NCI-H146 treated with DMSO at 0.1 percent for 48 hours (cell line): ENCODE measurements around the gene PDE4D.

Source experiments
- DNase-seq: peaks from one replicate; lab custom pipeline; 2025; ENCODE audit not compliant: unreplicated experiment; lab: John Stamatoyannopoulos, UW

Gene PDE4D

GRCh38 chr5:59529239-59529638 is 364.3 kb downstream of the PDE4D start:
- no peak for DNase-seq

- DNase-seq: no peak
Observed at GRCh38 chr5:59528202-59528862, 365.2 kb downstream of the PDE4D start.

DNA sequence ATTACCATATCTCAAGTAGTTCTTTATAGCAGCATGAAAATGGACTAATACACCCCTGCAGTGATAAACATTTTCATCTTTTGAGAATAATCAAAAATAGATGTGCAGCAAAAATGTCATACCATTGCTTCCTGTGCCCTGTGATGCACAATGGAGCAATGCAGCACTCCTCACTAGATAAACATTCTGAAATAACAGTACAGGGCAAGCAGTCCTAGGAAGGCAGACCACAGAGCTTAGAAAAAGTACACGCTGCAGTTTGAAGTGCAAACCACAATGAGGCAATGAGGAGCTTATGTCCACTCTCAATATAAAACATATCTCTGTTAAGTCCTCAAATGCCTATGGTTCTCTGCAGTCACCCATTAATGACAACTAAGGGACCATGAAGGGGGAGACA is 367.6 kb downstream of the PDE4D start:
- no peak for DNase-seq

DNA sequence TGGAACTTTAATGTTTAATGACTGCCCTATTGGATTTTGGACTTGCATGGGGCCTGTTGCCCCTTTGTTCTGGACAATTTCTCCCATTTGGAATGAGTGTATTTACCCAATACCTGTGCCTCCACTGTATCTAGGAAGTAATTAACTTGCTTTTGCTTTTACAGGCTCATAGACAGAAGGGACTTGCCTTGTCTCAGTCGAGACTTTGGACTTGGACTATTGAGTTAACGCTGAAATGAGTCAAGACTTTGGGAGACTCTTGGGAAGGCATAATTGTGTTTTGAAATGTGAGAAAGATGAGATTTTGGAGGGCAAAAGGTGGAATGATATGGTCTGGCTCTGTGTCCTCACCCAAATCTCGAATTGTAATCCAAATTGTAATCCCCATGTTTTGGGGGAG is 368.2 kb downstream of the PDE4D start:
- DNase-seq: no peak

DNA sequence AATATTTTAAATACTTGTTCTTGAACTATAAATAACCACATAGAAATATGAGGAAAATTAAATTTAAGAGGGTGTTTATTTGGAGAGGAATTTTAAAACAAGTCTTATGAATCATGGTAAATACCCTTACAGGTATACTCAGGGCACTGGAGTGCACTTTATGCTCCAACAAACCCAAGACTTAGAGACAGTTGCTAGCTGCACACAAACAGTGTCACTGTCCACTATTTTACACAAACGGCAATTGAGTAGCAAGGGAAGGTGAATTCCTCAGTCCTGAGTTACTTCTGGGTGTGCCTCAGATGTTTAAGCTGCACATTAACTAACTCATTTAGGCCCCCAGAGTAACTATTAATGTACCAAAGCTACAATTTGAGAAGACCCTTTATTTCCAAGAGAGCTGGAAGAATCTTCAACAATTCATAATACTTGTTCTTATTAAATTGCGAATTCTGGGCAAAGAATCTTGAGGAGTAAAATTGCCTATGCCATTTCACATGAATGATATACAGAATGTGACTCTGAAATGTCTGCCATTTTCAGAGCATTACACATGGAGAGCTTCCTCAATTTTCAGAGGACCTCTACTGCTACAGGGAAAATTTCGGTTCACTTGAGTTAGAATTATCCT is 371.2 kb downstream of the PDE4D start:
- DNase-seq: no peak

DNA sequence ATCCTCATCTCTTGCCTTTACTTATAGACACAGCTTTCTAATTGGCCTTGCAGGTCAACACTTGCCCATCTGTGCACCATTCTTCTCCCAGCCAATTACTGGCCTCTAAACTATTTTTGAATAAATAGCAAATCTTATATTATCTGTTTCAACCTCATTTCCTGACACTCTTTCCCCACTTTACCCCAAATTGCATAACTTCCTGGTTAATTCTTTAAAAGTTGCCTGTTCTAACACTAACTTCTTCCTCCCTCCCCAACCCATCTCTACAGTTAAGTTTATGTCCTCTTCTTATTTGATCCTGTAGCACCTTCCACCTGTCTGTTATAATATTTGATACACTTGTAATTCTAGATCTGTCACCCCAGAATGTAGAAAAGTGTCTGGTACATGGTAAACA is 372.1 kb downstream of the PDE4D start:
- no peak for DNase-seq

- DNase-seq: no peak
Observed at GRCh38 chr5:59519338-59519737, 374.2 kb downstream of the PDE4D start.

- DNase-seq: no peak
Observed at GRCh38 chr5:59517926-59518585, 375.5 kb downstream of the PDE4D start.

- no peak for DNase-seq
Observed at GRCh38 chr5:59516161-59516560, 377.4 kb downstream of the PDE4D start.

- DNase-seq: peak; percentile 55
Observed at GRCh38 chr5:59506285-59506877, 387.1 kb downstream of the PDE4D start.

GRCh38 chr5:59504043-59504442 is 389.5 kb downstream of the PDE4D start:
- DNase-seq: no peak

DNA sequence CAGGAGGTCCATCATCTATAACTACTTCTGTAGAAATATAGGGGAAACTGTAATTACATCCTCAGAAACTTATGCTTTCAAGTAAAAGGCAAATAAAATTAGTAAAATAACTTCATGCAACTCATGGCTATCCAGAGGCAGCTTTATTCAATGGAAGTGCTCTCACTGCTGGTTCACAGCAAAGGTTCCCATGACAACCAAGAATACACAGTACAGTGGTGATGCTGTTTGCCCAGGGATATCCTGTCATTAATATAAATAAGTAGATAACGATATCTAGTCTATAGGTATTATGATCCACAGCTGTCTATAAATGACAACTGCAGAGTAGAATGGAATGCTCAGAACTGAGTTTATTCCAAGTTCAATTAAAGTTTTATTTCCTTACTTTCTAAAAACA is 390.3 kb downstream of the PDE4D start:
- peak; percentile 91 for DNase-seq

GRCh38 chr5:59501316-59501715 is 392.2 kb downstream of the PDE4D start:
- no peak for DNase-seq

- DNase-seq: no peak
Observed at GRCh38 chr5:59500014-59500413, 393.5 kb downstream of the PDE4D start.

DNA sequence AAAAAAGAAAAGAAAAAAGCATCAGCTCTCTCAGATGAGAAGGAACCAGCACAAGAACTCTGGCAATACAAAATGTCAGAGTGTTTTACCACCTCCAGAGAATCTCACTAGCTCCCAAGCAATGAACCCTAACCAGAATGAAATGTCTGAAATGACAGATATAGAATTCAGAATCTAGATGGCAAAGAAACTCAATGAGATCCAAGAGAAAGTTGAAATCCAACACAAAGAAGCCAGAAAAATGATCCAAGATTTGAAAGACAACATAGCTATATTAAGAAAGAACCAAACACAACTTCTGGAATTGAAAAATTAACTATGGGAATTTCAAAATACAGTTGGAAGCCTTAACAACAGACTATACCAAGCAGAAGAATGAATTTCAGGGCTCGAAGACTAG is 396.3 kb downstream of the PDE4D start:
- DNase-seq: no peak

- no peak for DNase-seq
Observed at GRCh38 chr5:59496524-59497134, 396.9 kb downstream of the PDE4D start.

GRCh38 chr5:59491945-59492344 is 401.6 kb downstream of the PDE4D start:
- no peak for DNase-seq

DNA sequence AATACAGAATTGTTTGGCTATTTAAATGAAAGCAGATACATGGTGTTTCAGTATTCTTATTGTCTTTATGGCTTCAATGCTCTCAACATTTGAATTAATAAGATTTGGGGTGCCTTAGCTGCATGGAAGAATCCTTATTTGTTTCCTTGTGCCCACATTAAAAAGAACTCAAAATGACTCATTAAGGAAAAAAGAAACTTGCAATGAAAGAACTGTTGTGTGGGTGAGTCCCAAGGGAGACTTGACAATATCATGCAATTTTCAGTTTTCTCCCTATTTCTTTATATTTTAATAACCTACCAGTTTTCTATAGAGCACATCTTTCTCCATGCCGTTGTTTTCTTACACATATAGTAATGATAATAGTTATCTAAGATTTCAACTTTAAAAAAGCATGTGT is 404.0 kb downstream of the PDE4D start:
- DNase-seq: no peak

DNA sequence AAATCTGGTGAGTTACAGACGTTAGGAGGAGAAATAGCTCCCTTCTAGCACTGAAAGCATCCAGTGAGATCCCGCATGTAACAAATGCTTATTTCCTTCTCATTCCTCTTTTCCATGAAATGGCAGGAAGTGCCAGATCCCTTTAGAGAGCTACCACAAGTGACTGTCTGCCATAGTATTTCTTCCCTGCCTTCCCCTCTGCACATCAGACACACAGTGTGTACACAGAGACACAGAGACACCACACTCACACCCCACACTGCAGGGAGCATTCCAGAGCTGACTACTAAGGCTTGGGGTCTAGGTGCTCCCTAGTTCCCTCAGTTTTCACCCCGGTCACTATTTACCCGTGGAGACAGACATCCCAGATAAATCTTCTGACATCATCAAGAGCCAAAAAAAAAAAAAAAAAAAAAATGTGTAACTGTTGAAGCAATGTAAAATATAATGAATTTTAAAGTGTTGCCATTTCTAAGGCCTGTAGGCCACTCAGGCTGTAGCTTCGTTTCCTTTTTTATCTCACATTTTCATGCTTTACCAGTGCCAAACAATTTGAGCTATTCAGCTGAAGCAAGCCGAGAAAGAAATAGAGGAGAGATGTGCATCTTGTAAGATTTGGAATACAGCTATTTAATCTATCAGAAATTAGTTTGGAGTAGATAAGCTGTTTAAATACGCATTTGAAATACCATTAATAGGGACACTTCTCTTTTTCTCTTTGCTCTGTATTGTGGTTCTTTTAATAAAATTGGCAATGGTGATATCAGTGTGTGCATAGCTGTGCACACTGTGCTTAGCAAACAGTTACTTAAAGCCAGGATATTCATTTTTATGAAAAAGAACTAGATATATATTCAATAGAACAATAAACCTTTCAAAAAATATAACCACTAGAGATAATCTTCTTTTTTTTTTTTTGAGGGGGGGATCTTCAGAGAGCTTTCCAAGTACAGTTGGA is 405.5 kb downstream of the PDE4D start:
- DNase-seq: peak; percentile 92

GRCh38 chr5:59487068-59487686 is 406.3 kb downstream of the PDE4D start:
- no peak for DNase-seq
